Measurements from ENCODE around the gene XRN1.

DNA sequence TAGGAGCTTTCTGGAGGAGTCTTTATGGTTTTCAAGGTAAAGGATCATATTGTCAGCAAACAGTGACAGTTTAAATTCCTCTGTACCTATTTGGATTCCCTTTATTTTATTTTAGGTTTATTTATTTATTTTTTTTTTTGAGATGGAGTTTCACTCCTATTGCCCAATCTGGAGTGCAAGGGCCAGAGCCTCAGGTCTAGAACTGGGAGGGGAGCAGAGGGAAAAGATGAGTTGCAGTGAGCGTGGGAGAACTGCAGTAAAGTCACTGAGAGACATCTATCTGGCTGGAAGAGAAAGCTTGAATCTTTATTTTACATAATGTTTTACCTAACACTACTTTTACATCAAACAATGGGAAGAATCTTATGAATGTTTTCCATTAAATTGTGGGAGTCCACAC lies 172.9 kb downstream of the XRN1 start:
- no peak for TF ChIP-seq EZH2phosphoT487 (conservative IDR thresholded peaks at IDR 0.05; ENCODE audit: low read length)
- TF ChIP-seq CTCF (IDR thresholded peaks at IDR 0.05; ENCODE audit: insufficient read depth, low read length, poor library complexity, severe bottlenecking): no peak

Data from SU-DHL-6 (cell line).